K562 (cell line): ENCODE results near the gene H2AZ2. TPM values are rescaled to one million over a fixed set of nuclear protein-coding genes. Genes with fewer than 3 reads are reported as not detected.

Experiments
- ATAC-seq: fragments of 200-7000 bp; cut with Tn5 transposase; 3 replicates; pipeline ENCODE4 v1.9.1; 2020; ENCODE audit warnings: moderate library complexity
- BruUV-seq: library from RNA; stranded (reverse); fragments of 400-500 nt; replicated peaks from 2 replicates; lab custom pipeline; 2021; lab: Mats Ljungman, UMichigan
- CTCF ChIA-PET: fragments of 300-600 bp; formaldehyde crosslinking; extraction: SDS; loops from one replicate; lab custom pipeline; 2021; ENCODE audit warnings: low intra/inter-chr PET ratio; lab: Yijun Ruan, JAX
- POLR2A ChIA-PET: fragments of 300-600, 350-650 bp; sonication (Branson Sonifier 250); formaldehyde crosslinking; extraction: SDS; loops from one replicate; lab custom pipeline; 2021; ENCODE audit warnings: antibody characterized with exemption, inconsistent platforms; lab: Yijun Ruan, JAX
- DNase-seq, 4 experiments: peaks; one replicate each; pipeline versions ENCODE4 v3.0.0 to v3.0.0-alpha.2; 2011 to 2018; ENCODE audit warnings: low spot score in 3 of 4, mixed read lengths in 3 of 4; ENCODE audit errors: extremely low read depth in 1 of 4
- FAIRE-seq: peaks from 2 replicates; lab custom pipeline; 2011; peaks lifted over from hg19 to GRCh38; lab: Jason Lieb, UNC
- H2AFZ ChIP-seq: 2 replicates; pipeline ENCODE4 v1.6.0; 2011; ENCODE audit warnings: low read depth, low read length, control low read depth, inconsistent platforms
- H3K27ac ChIP-seq: fragments of 200-600 bp; 3 replicates; pipeline ENCODE4 v1.8.0; 2011; ENCODE audit warnings: low read depth, mild to moderate bottlenecking, control low read depth, inconsistent platforms, low read length, moderate library complexity, mixed read lengths; ENCODE audit errors: extremely low read depth
- H3K27me3 ChIP-seq, 2 experiments: fragments of 300-600 bp in 1 of 2; 2 replicates in 1 of 2; 3 replicates in 1 of 2; pipeline versions ENCODE4 v1.6.0 to v1.8.0; 2011; ENCODE audit warnings: inconsistent platforms in 2 of 2, low read length in 2 of 2, mild to moderate bottlenecking in 1 of 2, mixed read lengths in 1 of 2, moderate library complexity in 1 of 2; ENCODE audit not compliant: control insufficient read depth in 2 of 2, insufficient read depth in 2 of 2
- H3K36me3 ChIP-seq: fragments of 300-600 bp; 3 replicates; pipeline ENCODE4 v1.8.0; 2011; ENCODE audit warnings: mild to moderate bottlenecking, low read length, inconsistent platforms; ENCODE audit not compliant: control insufficient read depth, insufficient read depth
- H3K4me1 ChIP-seq, 2 experiments: fragments of 200-600 bp in 1 of 2; replicated peaks in 1 of 2; 2 replicates in 1 of 2; 3 replicates in 1 of 2; pipeline versions ENCODE4 v1.5.1 to v1.8.0; 2011; ENCODE audit warnings: inconsistent platforms in 2 of 2, low read length in 2 of 2, mild to moderate bottlenecking in 1 of 2, mixed read lengths in 1 of 2, moderate library complexity in 1 of 2; ENCODE audit not compliant: control insufficient read depth in 2 of 2, insufficient read depth in 2 of 2
- H3K4me2 ChIP-seq: 2 replicates; pipeline ENCODE4 v1.6.1; 2011; ENCODE audit warnings: low read length, control low read depth, inconsistent platforms, mixed read lengths; ENCODE audit not compliant: insufficient read depth
- H3K4me3 ChIP-seq: fragments of 200-600 bp; sonication (generic), shearing (Covaris generic); 2 replicates; pipeline ENCODE4 v1.5.1; 2016; ENCODE audit warnings: control low read depth, inconsistent platforms
- H3K79me2 ChIP-seq: fragments of 200-600 bp; 3 replicates; pipeline ENCODE4 v1.8.0; 2011; ENCODE audit warnings: low read length, inconsistent platforms; ENCODE audit not compliant: control insufficient read depth, insufficient read depth
- H3K9ac ChIP-seq, 2 experiments: 2 replicates each; pipeline versions ENCODE4 v1.6.0 to v1.6.1; 2011; ENCODE audit warnings: low read depth in 2 of 2, low read length in 2 of 2, control low read depth in 1 of 2, inconsistent platforms in 1 of 2, mild to moderate bottlenecking in 1 of 2, mixed read lengths in 1 of 2; ENCODE audit not compliant: insufficient read depth in 1 of 2
- H3K9me1 ChIP-seq: one replicate; pipeline ENCODE4 v1.6.0; 2011; ENCODE audit warnings: inconsistent platforms, mild to moderate bottlenecking, low read length, moderate library complexity; ENCODE audit not compliant: control insufficient read depth, insufficient read depth
- H3K9me3 ChIP-seq: replicated peaks from 2 replicates; pipeline ENCODE4 v1.5.1; 2011; ENCODE audit warnings: low read depth, low read length, inconsistent platforms; ENCODE audit not compliant: control insufficient read depth, insufficient read depth
- H4K20me1 ChIP-seq: replicated peaks from 2 replicates; pipeline ENCODE4 v1.6.1; 2011; ENCODE audit warnings: low read length, inconsistent platforms, mixed read lengths; ENCODE audit not compliant: control insufficient read depth, insufficient read depth
- CBX2 ChIP-seq: fragments of 200-600 bp; sonication (generic); IDR thresholded peaks from one replicate; pipeline ENCODE4 v1.6.1; 2012; ENCODE audit warnings: mild to moderate bottlenecking, low read length, inconsistent platforms; ENCODE audit not compliant: insufficient read depth, poor library complexity, severe bottlenecking
- CTBP1 ChIP-seq: fragments of 450-650 bp; IDR thresholded peaks from 2 replicates; pipeline ENCODE4 v1.6.1; 2016; ENCODE audit warnings: borderline replicate concordance
- E2F4 ChIP-seq: sonication (generic); formaldehyde crosslinking; IDR thresholded peaks from 2 replicates; pipeline ENCODE4 v1.8.0; 2022; ENCODE audit warnings: mild to moderate bottlenecking, low read depth, missing genetic modification reagents
- FIP1L1 ChIP-seq: fragments of 200-400 bp; formaldehyde crosslinking; IDR thresholded peaks from 2 replicates; pipeline ENCODE4 v1.6.1; 2018; ENCODE audit warnings: mild to moderate bottlenecking, low read depth, low read length; ENCODE audit not compliant: poor library complexity, severe bottlenecking
- KLF1 ChIP-seq: fragments of 450-650 bp; IDR thresholded peaks from 2 replicates; pipeline ENCODE4 v1.6.1; 2016; ENCODE audit warnings: missing genetic modification characterization, missing compliant biosample characterization
- MYBL2 ChIP-seq, 2 experiments: fragments of 450-650 bp in 1 of 2; sonication (generic) in 1 of 2; formaldehyde crosslinking in 1 of 2; IDR thresholded peaks; 2 replicates each; pipeline versions ENCODE4 v1.6.1 to v1.8.1; 2017 to 2022; ENCODE audit warnings: borderline replicate concordance in 1 of 2, inconsistent platforms in 1 of 2, low read depth in 1 of 2, mild to moderate bottlenecking in 1 of 2, missing genetic modification reagents in 1 of 2, moderate library complexity in 1 of 2
- PTRF ChIP-seq: fragments of 450-650 bp; IDR thresholded peaks from 2 replicates; pipeline ENCODE4 v1.6.1; 2016; ENCODE audit warnings: mild to moderate bottlenecking, missing genetic modification characterization, missing compliant biosample characterization
- RBM39 ChIP-seq: fragments of 200-400 bp; formaldehyde crosslinking; optimal IDR thresholded peaks from 2 replicates; pipeline ENCODE3; 2018; ENCODE audit warnings: low read depth, low read length
- RFX1 ChIP-seq: fragments of 450-650 bp; IDR thresholded peaks from 2 replicates; pipeline ENCODE4 v1.6.1; 2016; ENCODE audit warnings: mild to moderate bottlenecking, moderate library complexity
- RNF219 ChIP-seq: fragments of 250-450 bp; sonication (Bioruptor Pico); IDR thresholded peaks from 2 replicates; pipeline ENCODE4 v1.5.0; 2022; ENCODE audit warnings: mild to moderate bottlenecking
- SOX6 ChIP-seq: fragments of 450-650 bp; IDR thresholded peaks from 2 replicates; pipeline ENCODE4 v1.6.1; 2014; ENCODE audit warnings: mild to moderate bottlenecking
- USF1 ChIP-seq: sonication (generic); formaldehyde crosslinking; IDR thresholded peaks from 2 replicates; pipeline ENCODE4 v1.9.0; 2022; ENCODE audit warnings: mild to moderate bottlenecking, missing genetic modification reagents
- ZBTB1 ChIP-seq: sonication (generic); formaldehyde crosslinking; IDR thresholded peaks from 2 replicates; pipeline ENCODE4 v1.8.1; 2023; ENCODE audit warnings: missing genetic modification reagents, low read depth, mild to moderate bottlenecking, borderline replicate concordance
- ZBTB34 ChIP-seq: fragments of 250-450 bp; sonication (Bioruptor Pico); IDR thresholded peaks from 2 replicates; pipeline ENCODE4 v1.8.0; 2021; ENCODE audit warnings: mild to moderate bottlenecking, moderate library complexity
- ZKSCAN3 ChIP-seq: fragments of 250-450 bp; sonication (Bioruptor Pico); IDR thresholded peaks from 2 replicates; pipeline ENCODE4 v1.4.0; 2020
- ZNF3 ChIP-seq: fragments of 250-450 bp; sonication (Bioruptor Pico); IDR thresholded peaks from 2 replicates; pipeline ENCODE4 v1.5.0; 2021; ENCODE audit warnings: mild to moderate bottlenecking, moderate library complexity
- ZNF77 ChIP-seq: fragments of 250-450 bp; sonication (Bioruptor Pico); IDR thresholded peaks from 2 replicates; pipeline ENCODE4 v1.5.0; 2020
- WGBS: fragments of 100-300 bp; shearing (Covaris generic); methylation state at CpG from one replicate; pipeline ENCODE4 v1.1.6; 2016; ENCODE audit warnings: low coverage, mixed read lengths; ENCODE audit not compliant: insufficient coverage; ENCODE audit errors: missing lambda C conversion rate; 5-methylcytosine and 5-hydroxymethylcytosine counted together
- in situ Hi-C: fragments of 300-500 bp; cut with MboI; formaldehyde crosslinking; loops from 4 replicates; pipeline ENCODE4 v1.15.0; 2018; ENCODE audit warnings: inconsistent platforms, mixed read lengths
- intact Hi-C: fragments of 100-400 bp; cut with micrococcal nuclease; formaldehyde crosslinking; loops from 2 replicates; pipeline ENCODE4 v1.14.2; 2022
- polyA plus RNA-seq, 8 experiments: library from polyadenylated mRNA; depleted of rRNA in 4 of 8; stranded (reverse) in 5 of 8; unstranded in 3 of 8; fragments of >200 nt; fragmentation: Nextera tagmentation in 2 of 8; fragmentation: Illumina TruSeq in 1 of 8; extraction: Ambion mirVana in 2 of 8; extraction: Trizol in 1 of 8; gene quantifications; 2 replicates each; pipeline versions ENCODE4 v1.2.1 to v1.2.3, GENCODE V29; 2011 to 2014; ENCODE audit warnings: inconsistent platforms in 1 of 8, missing spikeins in 1 of 8
- total RNA-seq, 7 experiments: library from RNA; depleted of rRNA in 6 of 7; stranded (reverse); fragments of >200 nt in 6 of 7; fragmentation: Illumina TruSeq in 2 of 7; extraction: Trizol in 2 of 7; gene quantifications; 2 replicates each; pipeline versions ENCODE4 v1.2.1 to v1.2.3, GENCODE V29; 2011 to 2021; ENCODE audit warnings: low replicate concordance in 1 of 7

H2AZ2 gene
- total and polyA plus RNA-seq, 9 of the 15 experiments (the other 6 are each of a cell fraction or from before 2014, with no cell fraction given), result 105 to 382 (median 286) TPM

GRCh38 chr7:44897309-44897708 is 49.4 kb upstream of the H2AZ2 start:
- H3K4me1 ChIP-seq, result peaks cover 0 to 3% of the 10 kb centered on the region in 2 experiments; a peak in 1 of 5 replicates
- WGBS, result 40% methylated on average over 1 of the region's 1 CpG
- H3K4me3 ChIP-seq, result no peak overlapping the region
- no peaks in the 10 kb centered on the region for H3K79me2 ChIP-seq
- no peaks in the 10 kb centered on the region for H3K9me1 ChIP-seq
- no peaks in the 10 kb centered on the region for H3K36me3 ChIP-seq
- H3K9me3 ChIP-seq, result no peaks in the 10 kb centered on the region
- H3K9ac ChIP-seq, result no peak overlapping the region
- H3K27ac ChIP-seq, result no peak overlapping the region
- FAIRE-seq (no peak), ATAC-seq (no peak), DNase-seq (no peak)
- H4K20me1 ChIP-seq, result no peaks in the 10 kb centered on the region
- ChIA-PET POLR2A (no interaction called here), CTCF (no interaction called here)
- no peak overlapping the region for H2AFZ ChIP-seq
- intact Hi-C loops, result no loop called here
- H3K4me2 ChIP-seq, result no peak overlapping the region
- in situ Hi-C loops, result no loop called here
- H3K27me3 ChIP-seq, result no peaks in the 10 kb centered on the region
- no TSS peak for BruUV-seq
- TF ChIP-seq USF1 (CRISPR knock-in tag) (no peak), SOX6 (no peak), MYBL2 (IDR thresholded peaks at IDR 0.05; ENCODE audit: low read depth) (no peak), MYBL2 (CRISPR knock-in tag; IDR thresholded peaks at IDR 0.05; ENCODE audit: borderline replicate concordance) (no peak), CBX2 (no peak), PTRF (tag) (no peak), RNF219 (CRISPR knock-in tag) (no peak), RBM39 (no peak), FIP1L1 (no peak), ZBTB34 (CRISPR knock-in tag) (no peak), ZKSCAN3 (CRISPR knock-in tag) (no peak), RFX1 (no peak), ZNF77 (CRISPR knock-in tag) (no peak), CTBP1 (no peak), ZNF3 (CRISPR knock-in tag) (no peak), E2F4 (CRISPR knock-in tag) (no peak), ZBTB1 (CRISPR knock-in tag) (no peak), KLF1 (tag) (no peak)
